ENCODE measurements around the gene FXYD4.

DNA sequence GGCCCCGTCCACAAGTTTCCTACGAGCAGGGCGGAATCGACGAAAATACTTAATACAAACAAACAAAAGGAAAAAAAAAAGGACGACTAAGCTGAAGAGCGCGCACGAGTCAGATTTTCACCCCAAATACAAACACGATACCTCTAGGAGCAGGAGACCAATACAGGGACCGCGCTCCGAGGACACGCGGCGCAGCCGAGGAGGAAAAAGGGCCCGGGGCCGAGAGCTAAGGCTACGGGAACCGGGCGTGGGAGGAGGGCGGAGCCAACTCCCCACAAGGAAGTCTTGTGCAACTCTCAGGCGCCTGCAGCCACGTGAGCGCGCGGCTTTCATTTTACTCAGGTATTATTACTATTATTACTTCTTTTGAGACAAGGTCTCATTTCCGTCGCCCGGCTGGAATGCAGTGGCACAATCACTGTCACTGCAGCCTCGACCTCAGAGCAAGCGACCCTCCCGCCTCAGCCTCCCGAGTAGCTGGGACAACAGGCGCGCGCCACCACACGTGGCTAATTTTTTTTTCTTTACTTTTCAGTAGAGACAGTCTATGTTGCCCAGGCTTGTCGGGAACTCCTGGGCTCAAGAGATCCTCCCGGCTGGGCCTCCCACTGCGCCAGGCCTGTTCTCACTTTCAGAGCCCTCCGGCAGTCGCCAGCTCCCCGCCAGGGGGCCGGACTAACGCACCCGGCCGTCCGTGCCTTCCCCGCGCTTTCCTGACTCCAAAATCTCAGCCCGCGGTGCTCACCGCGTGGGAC, 36.3 kb downstream of the FXYD4 start:
- TF ChIP-seq, protein P1, sequence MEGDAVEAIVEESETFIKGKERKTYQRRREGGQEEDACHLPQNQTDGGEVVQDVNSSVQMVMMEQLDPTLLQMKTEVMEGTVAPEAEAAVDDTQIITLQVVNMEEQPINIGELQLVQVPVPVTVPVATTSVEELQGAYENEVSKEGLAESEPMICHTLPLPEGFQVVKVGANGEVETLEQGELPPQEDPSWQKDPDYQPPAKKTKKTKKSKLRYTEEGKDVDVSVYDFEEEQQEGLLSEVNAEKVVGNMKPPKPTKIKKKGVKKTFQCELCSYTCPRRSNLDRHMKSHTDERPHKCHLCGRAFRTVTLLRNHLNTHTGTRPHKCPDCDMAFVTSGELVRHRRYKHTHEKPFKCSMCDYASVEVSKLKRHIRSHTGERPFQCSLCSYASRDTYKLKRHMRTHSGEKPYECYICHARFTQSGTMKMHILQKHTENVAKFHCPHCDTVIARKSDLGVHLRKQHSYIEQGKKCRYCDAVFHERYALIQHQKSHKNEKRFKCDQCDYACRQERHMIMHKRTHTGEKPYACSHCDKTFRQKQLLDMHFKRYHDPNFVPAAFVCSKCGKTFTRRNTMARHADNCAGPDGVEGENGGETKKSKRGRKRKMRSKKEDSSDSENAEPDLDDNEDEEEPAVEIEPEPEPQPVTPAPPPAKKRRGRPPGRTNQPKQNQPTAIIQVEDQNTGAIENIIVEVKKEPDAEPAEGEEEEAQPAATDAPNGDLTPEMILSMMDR (IDR thresholded peaks at IDR 0.05), result peak in 5 of 6 experiments; percentile 23 to 54 (median 34)
- peak in 2 of 4 donors; percentile 55 to 78 for TF ChIP-seq POLR2A (IDR thresholded peaks at IDR 0.05)
